Measurements from ENCODE around the gene SEC24D. TPM values are rescaled to one million over a fixed set of nuclear protein-coding genes. Genes with fewer than 3 reads are reported as not detected.

SEC24D gene
- total RNA-seq, 1 experiment from 2014 or later = 28.4 TPM

GRCh38 chr4:118767109-118767508 lies 68.8 kb downstream of the SEC24D start:
- no TSS peak for BruUV-seq (replicated peaks)
- no peak overlapping the region for H3K4me3 Mint-ChIP-seq (ENCODE audit: low read depth, unreplicated experiment)
- no peaks in the 10 kb centered on the region for H3K9me3 Mint-ChIP-seq (ENCODE audit: low read depth, unreplicated experiment)
- intact Hi-C loops (cut with micrococcal nuclease; ENCODE audit: unreplicated experiment) = no loop called here
- no peak for DNase-seq
- CTCF ChIA-PET = interaction anchor here (0.6 to 0.7 kb wide), 2 partner anchors 64 to 1270 kb away, joined by 3 to 6 read pairs; no protein-coding TSS in a partner anchor
- no peaks in the 10 kb centered on the region for H3K4me1 Mint-ChIP-seq (ENCODE audit: low read depth, unreplicated experiment)
- no peaks in the 10 kb centered on the region for H3K27me3 Mint-ChIP-seq (ENCODE audit: unreplicated experiment)
- no peak for TF ChIP-seq CTCF (IDR thresholded peaks at IDR 0.05; ENCODE audit: unreplicated experiment)
- peaks cover 12% of the 10 kb centered on the region for H3K36me3 Mint-ChIP-seq (ENCODE audit: insufficient read depth, unreplicated experiment)
- H3K27ac Mint-ChIP-seq (ENCODE audit: unreplicated experiment) = no peak overlapping the region

DNA sequence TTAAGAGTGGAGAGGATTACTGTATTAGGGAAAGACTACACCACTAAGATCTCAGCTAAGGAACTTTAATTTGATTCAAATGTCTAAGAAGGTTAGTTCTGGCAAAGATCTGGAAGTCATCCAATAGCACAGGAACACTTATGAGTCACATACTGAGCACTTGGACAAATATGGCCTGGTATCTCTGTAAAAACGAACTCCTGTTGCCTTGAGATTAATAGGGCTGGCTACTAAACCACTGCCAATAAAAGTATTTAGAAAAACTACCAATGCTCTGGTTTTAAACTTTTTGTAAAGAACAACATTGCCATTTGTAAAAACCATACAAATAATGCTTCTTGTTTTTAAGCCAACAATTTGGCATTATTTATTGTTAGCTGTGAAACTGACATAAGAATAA lies 70.5 kb downstream of the SEC24D start:
- peaks cover 12% of the 10 kb centered on the region for H3K36me3 Mint-ChIP-seq (ENCODE audit: insufficient read depth, unreplicated experiment)
- BruUV-seq (replicated peaks) = no TSS peak
- H3K9me3 Mint-ChIP-seq (ENCODE audit: low read depth, unreplicated experiment) = no peaks in the 10 kb centered on the region
- CTCF ChIA-PET = no interaction called here
- H3K27ac Mint-ChIP-seq (ENCODE audit: unreplicated experiment) = no peak overlapping the region
- no peak for DNase-seq
- no peaks in the 10 kb centered on the region for H3K27me3 Mint-ChIP-seq (ENCODE audit: unreplicated experiment)
- intact Hi-C loops (cut with micrococcal nuclease; ENCODE audit: unreplicated experiment) = no loop called here
- no peaks in the 10 kb centered on the region for H3K4me1 Mint-ChIP-seq (ENCODE audit: low read depth, unreplicated experiment)
- H3K4me3 Mint-ChIP-seq (ENCODE audit: low read depth, unreplicated experiment) = no peak overlapping the region
- TF ChIP-seq CTCF (IDR thresholded peaks at IDR 0.05; ENCODE audit: unreplicated experiment) = no peak

DNA sequence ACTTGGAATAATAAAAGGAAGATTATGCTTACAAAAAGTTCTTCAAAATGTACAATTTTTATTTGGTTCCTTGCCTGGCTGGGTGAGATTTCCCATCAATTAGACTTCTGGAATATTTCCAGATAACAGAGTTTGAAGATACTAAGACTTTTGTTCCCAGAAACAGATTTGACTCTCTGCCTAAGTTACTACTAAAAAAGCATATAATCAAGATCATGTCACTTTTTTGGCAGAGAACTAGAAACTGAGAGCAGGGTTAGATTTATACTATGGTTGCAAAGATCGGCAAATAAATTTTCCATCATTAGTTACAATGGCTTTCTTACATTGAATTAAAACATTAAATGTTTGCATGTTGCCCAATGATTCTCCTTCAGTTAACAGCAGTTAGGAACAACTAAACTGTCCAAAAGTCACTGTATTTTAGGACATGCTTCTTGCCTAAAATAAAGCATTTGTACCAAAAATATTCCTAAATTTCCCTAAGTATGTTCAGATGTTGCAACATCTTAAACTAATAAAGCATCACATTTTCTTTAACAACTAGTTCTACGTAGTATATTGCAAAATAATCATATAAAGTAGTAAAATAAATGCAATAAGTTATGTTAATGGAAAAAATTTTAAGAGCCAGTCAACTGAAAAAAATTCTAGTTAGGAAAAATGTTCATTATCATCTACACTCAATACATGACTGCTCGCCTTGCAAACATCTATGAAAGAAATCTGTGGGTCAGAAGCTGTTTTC lies 73.0 kb downstream of the SEC24D start:
- no peak for DNase-seq
- intact Hi-C loops (cut with micrococcal nuclease; ENCODE audit: unreplicated experiment) = no loop called here
- no peak for TF ChIP-seq CTCF (IDR thresholded peaks at IDR 0.05; ENCODE audit: unreplicated experiment)
- Mint-ChIP-seq H3K9me3 (ENCODE audit: low read depth, unreplicated experiment) (no peaks in the 10 kb centered on the region), H3K27ac (ENCODE audit: unreplicated experiment) (no peak overlapping the region), H3K4me1 (ENCODE audit: low read depth, unreplicated experiment) (no peaks in the 10 kb centered on the region), H3K4me3 (ENCODE audit: low read depth, unreplicated experiment) (no peak overlapping the region), H3K36me3 (ENCODE audit: insufficient read depth, unreplicated experiment) (peaks cover 12% of the 10 kb centered on the region), H3K27me3 (ENCODE audit: unreplicated experiment) (no peaks in the 10 kb centered on the region)
- CTCF ChIA-PET = no interaction called here
- BruUV-seq (replicated peaks) = no TSS peak

DNA sequence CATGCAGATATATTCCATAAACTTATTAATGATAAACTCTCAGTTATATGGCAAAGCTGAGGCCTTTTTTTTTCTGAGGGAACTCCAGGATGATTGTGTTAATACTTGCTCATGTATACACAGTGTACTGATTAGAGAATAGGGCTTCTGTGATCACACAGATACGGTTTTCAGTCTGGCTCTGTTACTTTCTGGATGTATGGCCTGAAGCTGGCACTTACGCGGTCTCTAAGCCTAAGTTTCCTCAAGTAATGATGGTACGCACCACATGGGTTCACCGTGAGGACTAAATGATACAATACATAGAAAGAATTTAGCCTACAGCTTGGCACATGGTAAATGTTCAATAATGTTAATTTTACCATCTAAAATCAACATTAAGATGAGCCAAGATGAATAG lies 73.8 kb downstream of the SEC24D start:
- CTCF ChIA-PET = no interaction called here
- no TSS peak for BruUV-seq (replicated peaks)
- Mint-ChIP-seq H3K9me3 (ENCODE audit: low read depth, unreplicated experiment) (no peaks in the 10 kb centered on the region), H3K4me3 (ENCODE audit: low read depth, unreplicated experiment) (no peak overlapping the region), H3K4me1 (ENCODE audit: low read depth, unreplicated experiment) (no peaks in the 10 kb centered on the region), H3K27ac (ENCODE audit: unreplicated experiment) (no peak overlapping the region), H3K36me3 (ENCODE audit: insufficient read depth, unreplicated experiment) (peaks cover 12% of the 10 kb centered on the region), H3K27me3 (ENCODE audit: unreplicated experiment) (no peaks in the 10 kb centered on the region)
- DNase-seq = no peak
- intact Hi-C loops (cut with micrococcal nuclease; ENCODE audit: unreplicated experiment) = no loop called here
- no peak for TF ChIP-seq CTCF (IDR thresholded peaks at IDR 0.05; ENCODE audit: unreplicated experiment)

Measured in Calu3 (cell line).